ENCODE data around the gene TRAPPC3L. TPM values are rescaled to one million over a fixed set of nuclear protein-coding genes. Genes with fewer than 3 reads are reported as not detected.

The TRAPPC3L gene
- total and polyA plus RNA-seq, 2 of the 8 experiments (the other 6 are each of a cell fraction or from before 2014, with no cell fraction given): not detected

- TF ChIP-seq SAP30 (IDR thresholded peaks at IDR 0.05; ENCODE audit: insufficient read depth, insufficient replicate concordance, low read length): no peak
- no peak for TF ChIP-seq SIX5 (IDR thresholded peaks at IDR 0.05; ENCODE audit: low read depth, low read length)
- TF ChIP-seq BCL11A (IDR thresholded peaks at IDR 0.05; ENCODE audit: low read depth in 2 of 2, low read length in 2 of 2): no peak
- TF ChIP-seq MAFK (IDR thresholded peaks at IDR 0.05; ENCODE audit: low read depth, low read length): no peak
- TF ChIP-seq YY1 (IDR thresholded peaks at IDR 0.05; ENCODE audit: low read depth, low read length): no peak
Measured at GRCh38 chr6:116445102-116445501, 100.4 kb downstream of the TRAPPC3L start (continued).

Other genes starting within 250 kb of the TRAPPC3L start
- 88.0 and 94.4 TPM in 2 replicates for gene DSE, start 174.7 kb downstream of the TRAPPC3L start, total RNA-seq (2021; fragmentation: NEBNext Ultra II Directional; extraction: Animal tissue kit (Norgen Biotek cat#: 25700))
- gene DSE, start 174.7 kb downstream of the TRAPPC3L start, polyA plus RNA-seq (2011; rRNA removed): 32.5 and 41.8 TPM in 2 replicates
- 0.93 and 1.1 TPM in 2 replicates for gene CALHM6, start 84.3 kb downstream of the TRAPPC3L start, total RNA-seq (2021; fragmentation: NEBNext Ultra II Directional; extraction: Animal tissue kit (Norgen Biotek cat#: 25700))
- gene CALHM6, start 84.3 kb downstream of the TRAPPC3L start, polyA plus RNA-seq (2011; rRNA removed): 1.8 and 2.0 TPM in 2 replicates
- gene CALHM5, start 34.0 kb downstream of the TRAPPC3L start, total RNA-seq (2021; fragmentation: NEBNext Ultra II Directional; extraction: Animal tissue kit (Norgen Biotek cat#: 25700)): 0.09 and 0.17 TPM in 2 replicates
- gene CALHM5, start 34.0 kb downstream of the TRAPPC3L start, polyA plus RNA-seq (2011; rRNA removed): 0.03 and 0.05 TPM in 2 replicates
- gene CALHM4, start 8.1 kb upstream of the TRAPPC3L start, total RNA-seq (2021; fragmentation: NEBNext Ultra II Directional; extraction: Animal tissue kit (Norgen Biotek cat#: 25700)): not detected in 2 replicates
- not detected in 2 replicates for gene CALHM4, start 8.1 kb upstream of the TRAPPC3L start, polyA plus RNA-seq (2011; rRNA removed)
- 35.2 and 36.8 TPM in 2 replicates for gene RWDD1, start 25.8 kb upstream of the TRAPPC3L start, total RNA-seq (2021; fragmentation: NEBNext Ultra II Directional; extraction: Animal tissue kit (Norgen Biotek cat#: 25700))
- gene RWDD1, start 25.8 kb upstream of the TRAPPC3L start, polyA plus RNA-seq (2011; rRNA removed): 12.9 and 19.5 TPM in 2 replicates
- 0.52 and 0.59 TPM in 2 replicates for gene RSPH4A, start 70.8 kb upstream of the TRAPPC3L start, total RNA-seq (2021; fragmentation: NEBNext Ultra II Directional; extraction: Animal tissue kit (Norgen Biotek cat#: 25700))
- gene RSPH4A, start 70.8 kb upstream of the TRAPPC3L start, polyA plus RNA-seq (2011; rRNA removed): 0.14 and 0.38 TPM in 2 replicates
- 15.7 and 18.4 TPM in 2 replicates for gene ZUP1, start 123.1 kb upstream of the TRAPPC3L start, total RNA-seq (2021; fragmentation: NEBNext Ultra II Directional; extraction: Animal tissue kit (Norgen Biotek cat#: 25700))
- 2.2 and 4.7 TPM in 2 replicates for gene ZUP1, start 123.1 kb upstream of the TRAPPC3L start, polyA plus RNA-seq (2011; rRNA removed)
- gene KPNA5, start 135.5 kb upstream of the TRAPPC3L start, total RNA-seq (2021; fragmentation: NEBNext Ultra II Directional; extraction: Animal tissue kit (Norgen Biotek cat#: 25700)): 9.7 and 11.7 TPM in 2 replicates
- gene KPNA5, start 135.5 kb upstream of the TRAPPC3L start, polyA plus RNA-seq (2011; rRNA removed): 1.9 and 2.0 TPM in 2 replicates
- gene FAM162B, start 220.0 kb upstream of the TRAPPC3L start, total RNA-seq (2021; fragmentation: NEBNext Ultra II Directional; extraction: Animal tissue kit (Norgen Biotek cat#: 25700)): 2.9 and 3.2 TPM in 2 replicates
- gene FAM162B, start 220.0 kb upstream of the TRAPPC3L start, polyA plus RNA-seq (2011; rRNA removed): 1.6 and 2.6 TPM in 2 replicates

All from H1 (cell line).